ENCODE data around the gene SDC1. TPM values are rescaled to one million over a fixed set of nuclear protein-coding genes. Genes with fewer than 3 reads are reported as not detected.

The SDC1 gene
- total and polyA plus RNA-seq, 2 of the 8 experiments (the other 6 are each of a cell fraction or from before 2014, with no cell fraction given): 45.3 to 73.3 TPM

GRCh38 chr2:20222014-20222768, 2.7 kb downstream of the SDC1 start:
- H3K23ac ChIP-seq (ENCODE audit: insufficient read length): no peak overlapping the region
- no peak overlapping the region for H2BK120ac ChIP-seq (replicated peaks; ENCODE audit: low read depth, low read length)
- ChIA-PET CTCF (ENCODE audit: partially characterized antibody) (interaction anchor here (0.7 to 5.8 kb wide), 18 partner anchors 8 to 267 kb away, joined by 3 to 36 read pairs (median 4); no protein-coding TSS in a partner anchor), POLR2A (ENCODE audit: partially characterized antibody) (interaction anchor here (0.6 to 1.9 kb wide), 5 partner anchors 9 to 224 kb away, joined by 3 to 7 read pairs (median 4); partner anchors contain the start of gene RHOB)
- no peaks in the 10 kb centered on the region for H3K9me3 ChIP-seq (ENCODE audit: insufficient read depth in 2 of 2, low read depth in 1 of 2, low read length in 1 of 2)
- no peak overlapping the region for H3K27ac ChIP-seq (ENCODE audit: low read depth, low read length)
- H4K20me1 ChIP-seq (replicated peaks in 1 of 2; ENCODE audit: control insufficient read depth in 1 of 2, insufficient read depth in 2 of 2, low read length in 2 of 2): peaks cover 16 to 24% of the 10 kb centered on the region in 2 experiments
- H3K14ac ChIP-seq (ENCODE audit: insufficient read length): no peak overlapping the region
- no peak overlapping the region for H2BK20ac ChIP-seq (ENCODE audit: low read length)
- peaks cover 4 to 23% (median 15%) of the 10 kb centered on the region in 4 experiments for H3K4me1 ChIP-seq (replicated peaks in 1 of 4; ENCODE audit: control insufficient read depth in 3 of 4, insufficient read depth in 4 of 4, low read length in 3 of 4)
- H2BK12ac ChIP-seq (ENCODE audit: low read depth, low read length): 0 out of 2 replicates have a peak overlapping the region, but pooled peaks have one; percentile 1
- H2BK5ac ChIP-seq (ENCODE audit: low read depth, low read length): peak overlapping the region; percentile 52; the same call in 1 of the 2 replicates
- WGBS, 2 experiments (ENCODE audit: extremely low coverage in 1 of 2, insufficient coverage in 1 of 2, insufficient read length in 1 of 2, insufficient replicate concordance in 2 of 2, low coverage in 1 of 2, low lambda C conversion rate in 2 of 2, missing lambda C conversion rate in 1 of 2): 80% methylated on average over 1 of the region's 1 CpG; no CpG with 5 or more reads in 1 of the 2 experiments
- peak overlapping the region in 3 of 4 experiments; percentile 79 to 94 (median 81); a peak in 4 of 8 replicates for H3K4me3 ChIP-seq (ENCODE audit: extremely low read depth in 1 of 4, insufficient read depth in 2 of 4, low read depth in 3 of 4, low read length in 4 of 4)
- FAIRE-seq: no peak
- H4K8ac ChIP-seq (ENCODE audit: extremely low read depth, insufficient read depth, low read length): no peak overlapping the region
- H3K79me1 ChIP-seq (ENCODE audit: low read depth, low read length): peaks cover 34% of the 10 kb centered on the region
- H4K91ac ChIP-seq (replicated peaks; ENCODE audit: insufficient read length, low read length): no peak overlapping the region
- peak overlapping the region; percentile 19; the same call in 1 of the 2 replicates for H2AK5ac ChIP-seq (ENCODE audit: low read depth, low read length)
- peaks cover 12% of the 10 kb centered on the region; the same call in 1 of the 2 replicates for H3K23me2 ChIP-seq (ENCODE audit: low read depth, low read length)
- H4K5ac ChIP-seq (ENCODE audit: insufficient read length, low read depth, low read length): no peak overlapping the region
- H3K9ac ChIP-seq (replicated peaks in 1 of 4; ENCODE audit: extremely low read depth in 1 of 4, low read depth in 3 of 4, low read length in 3 of 4): no peak overlapping the region
- H3K36me3 ChIP-seq (ENCODE audit: control insufficient read depth in 2 of 4, insufficient read depth in 4 of 4, low read length in 3 of 4): peaks cover 0 to 6% (median 1%) of the 10 kb centered on the region in 4 experiments; a peak in 4 of 8 replicates
- no peak overlapping the region for H3K56ac ChIP-seq (replicated peaks; ENCODE audit: insufficient read length, low read depth, low read length)
- no peak overlapping the region for H3K4ac ChIP-seq (replicated peaks; ENCODE audit: insufficient read length, low read depth, low read length)
- peaks cover 10 to 59% of the 10 kb centered on the region in 2 experiments for H3K79me2 ChIP-seq (ENCODE audit: control insufficient read depth in 1 of 2, insufficient read depth in 2 of 2, low read length in 2 of 2)
- H3K4me2 ChIP-seq (ENCODE audit: insufficient read depth in 1 of 2, low read depth in 2 of 2, low read length in 2 of 2): peak overlapping the region; percentile 66 to 90
- no peak overlapping the region; the same call in 1 of the 2 replicates for H2BK15ac ChIP-seq (ENCODE audit: low read length)
- DNase-seq (ENCODE audit: low read depth in 1 of 2, low spot score in 2 of 2): no peak
- H2AFZ ChIP-seq (ENCODE audit: low read length): no peak overlapping the region
- H3K18ac ChIP-seq (ENCODE audit: extremely low read depth, low read length): no peak overlapping the region; the same call in 1 of the 2 replicates
- peaks cover 0 to 7% (median 4%) of the 10 kb centered on the region in 4 experiments; a peak in 4 of 7 replicates for H3K27me3 ChIP-seq (replicated peaks in 1 of 4; ENCODE audit: control insufficient read depth in 3 of 4, extremely low read depth in 1 of 4, insufficient read depth in 3 of 4, low read length in 3 of 4)
- TF ChIP-seq EGR1 (IDR thresholded peaks at IDR 0.05; ENCODE audit: borderline replicate concordance, low read depth, low read length) (no peak), SP2 (IDR thresholded peaks at IDR 0.05; ENCODE audit: low read length) (no peak), BACH1 (IDR thresholded peaks at IDR 0.05; ENCODE audit: low read length) (no peak)
